Thyroid gland (tissue), 4 donors: ENCODE data around the gene DENND1C.

Source experiments
- POLR2A ChIP-seq, 2 donors: fragments of 450-650 bp; IDR thresholded peaks; one replicate each; pipeline ENCODE4 v1.6.1; 2017; ENCODE audit warnings: antibody characterized with exemption in 2 of 2, mild to moderate bottlenecking in 2 of 2, moderate library complexity in 1 of 2
- TF ChIP-seq, protein P1 (sequence below), 6 experiments: fragments of 200-600 bp in 3 of 6; fragments of 450-650 bp in 3 of 6; sonication (generic) in 3 of 6; IDR thresholded peaks; one replicate each; pipeline ENCODE4 v1.5.1; 2016 to 2019; ENCODE audit warnings: antibody characterized with exemption in 6 of 6, mild to moderate bottlenecking in 2 of 6, inconsistent platforms in 1 of 6, moderate library complexity in 1 of 6

DNA sequence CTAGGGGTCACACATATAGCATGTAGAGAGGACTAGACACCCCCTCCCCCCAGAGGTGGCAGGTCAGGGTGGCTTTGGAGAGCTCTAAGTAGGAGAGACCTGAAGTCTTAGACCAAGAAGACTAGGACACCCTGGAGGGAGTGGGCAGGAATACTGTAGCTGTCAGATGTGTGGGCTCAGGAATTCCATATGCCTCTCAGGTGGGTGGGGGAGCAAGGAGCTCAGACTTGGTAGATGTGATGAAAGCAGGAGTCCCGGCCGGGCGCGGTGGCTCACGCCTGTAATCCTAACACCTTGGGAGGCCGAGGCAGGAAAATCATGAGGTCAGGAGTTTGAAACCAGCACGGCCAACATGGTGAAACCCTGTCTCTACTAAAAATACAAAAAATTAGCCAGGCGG, 15.9 kb downstream of the DENND1C start:
- TF ChIP-seq, protein P1, sequence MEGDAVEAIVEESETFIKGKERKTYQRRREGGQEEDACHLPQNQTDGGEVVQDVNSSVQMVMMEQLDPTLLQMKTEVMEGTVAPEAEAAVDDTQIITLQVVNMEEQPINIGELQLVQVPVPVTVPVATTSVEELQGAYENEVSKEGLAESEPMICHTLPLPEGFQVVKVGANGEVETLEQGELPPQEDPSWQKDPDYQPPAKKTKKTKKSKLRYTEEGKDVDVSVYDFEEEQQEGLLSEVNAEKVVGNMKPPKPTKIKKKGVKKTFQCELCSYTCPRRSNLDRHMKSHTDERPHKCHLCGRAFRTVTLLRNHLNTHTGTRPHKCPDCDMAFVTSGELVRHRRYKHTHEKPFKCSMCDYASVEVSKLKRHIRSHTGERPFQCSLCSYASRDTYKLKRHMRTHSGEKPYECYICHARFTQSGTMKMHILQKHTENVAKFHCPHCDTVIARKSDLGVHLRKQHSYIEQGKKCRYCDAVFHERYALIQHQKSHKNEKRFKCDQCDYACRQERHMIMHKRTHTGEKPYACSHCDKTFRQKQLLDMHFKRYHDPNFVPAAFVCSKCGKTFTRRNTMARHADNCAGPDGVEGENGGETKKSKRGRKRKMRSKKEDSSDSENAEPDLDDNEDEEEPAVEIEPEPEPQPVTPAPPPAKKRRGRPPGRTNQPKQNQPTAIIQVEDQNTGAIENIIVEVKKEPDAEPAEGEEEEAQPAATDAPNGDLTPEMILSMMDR (IDR thresholded peaks at IDR 0.05): no peak
- no peak for TF ChIP-seq POLR2A (IDR thresholded peaks at IDR 0.05)
